Esophagus (tissue), 2 donors: Measurements from ENCODE around the gene PRUNE2. TPM values are rescaled to one million over a fixed set of nuclear protein-coding genes. Genes with fewer than 3 reads are reported as not detected.
"Not testable (repeated sequence)": the region's sequence is repeated elsewhere in the genome, so short reads cannot be mapped to it uniquely, and the experiment has no call there.

Experiments used
- H3K27ac ChIP-seq, 2 donors: one replicate each; pipeline ENCODE4 v1.5.1; 2013; ENCODE audit warnings: low read depth in 2 of 2, mild to moderate bottlenecking in 2 of 2, inconsistent platforms in 1 of 2, low read length in 1 of 2, moderate library complexity in 1 of 2
- H3K27me3 ChIP-seq, 2 donors: one replicate each; pipeline ENCODE4 v1.6.1; 2013; ENCODE audit warnings: low read length in 2 of 2, control low read depth in 1 of 2, mild to moderate bottlenecking in 1 of 2; ENCODE audit not compliant: insufficient read depth in 2 of 2, control insufficient read depth in 1 of 2
- H3K36me3 ChIP-seq, 2 donors: one replicate each; pipeline ENCODE4 v1.6.1; 2013; ENCODE audit warnings: low read length in 1 of 2; ENCODE audit not compliant: control insufficient read depth in 2 of 2, insufficient read depth in 2 of 2
- H3K4me1 ChIP-seq, 2 donors: one replicate each; pipeline ENCODE4 v1.6.1; 2013; ENCODE audit warnings: low read length in 1 of 2; ENCODE audit not compliant: control insufficient read depth in 2 of 2, insufficient read depth in 2 of 2
- H3K4me3 ChIP-seq, 2 donors: one replicate each; pipeline ENCODE4 v1.5.1; 2013; ENCODE audit warnings: low read length in 2 of 2, mild to moderate bottlenecking in 2 of 2, low read depth in 1 of 2, moderate library complexity in 1 of 2
- H3K9me3 ChIP-seq, 2 donors: one replicate each; pipeline ENCODE4 v1.6.1; 2013; ENCODE audit warnings: mild to moderate bottlenecking in 2 of 2, low read depth in 1 of 2, low read length in 1 of 2, moderate library complexity in 1 of 2; ENCODE audit not compliant: control insufficient read depth in 2 of 2, insufficient read depth in 1 of 2
- WGBS, 2 donors: extraction: QIAGEN DNeasy Blood & Tissue Kit; methylation state at CpG; one replicate each; pipeline ENCODE4 v1.1.7; 2013; 5-methylcytosine and 5-hydroxymethylcytosine counted together
- polyA plus RNA-seq, 2 donors: library from polyadenylated mRNA; stranded (reverse); fragments of 200-250 nt; gene quantifications; one replicate each; pipeline ENCODE4 v1.2.3, GENCODE V29; 2013
- donor health status: healthy with polysubstance abuse.
- donor health status: Bipolar disorder and iron deficiency.

Gene PRUNE2
- polyA plus RNA-seq, 2 donors, result 8.1 to 40.7 TPM

- Histone ChIP-seq H3K27ac (no peak overlapping the region), H3K27me3 (no peaks in the 10 kb centered on the region), H3K4me1 (peaks cover 0 to 4% of the 10 kb centered on the region in 2 donors), H3K36me3 (no peaks in the 10 kb centered on the region), H3K9me3 (no peaks in the 10 kb centered on the region), H3K4me3 (no peak overlapping the region)
- WGBS, 2 donors, result 37 to 42% methylated on average over 6 of the region's 6 CpGs
These were observed 146.2 kb downstream of the PRUNE2 start for GRCh38 chr9:76759732-76760131.

- Histone ChIP-seq H3K27ac (no peak overlapping the region), H3K9me3 (no peaks in the 10 kb centered on the region), H3K36me3 (no peaks in the 10 kb centered on the region), H3K4me1 (peaks cover 0 to 4% of the 10 kb centered on the region in 2 donors), H3K4me3 (no peak overlapping the region), H3K27me3 (no peaks in the 10 kb centered on the region)
- WGBS, 2 donors, result 66 to 67% methylated on average over 4 of the region's 4 CpGs
These were observed 147.4 kb downstream of the PRUNE2 start for GRCh38 chr9:76758476-76758875.

GRCh38 chr9:76756941-76757673 lies 148.8 kb downstream of the PRUNE2 start:
- H3K27me3 ChIP-seq, result no peaks in the 10 kb centered on the region
- WGBS, 2 donors, result 66 to 71% methylated on average over 3 of the region's 3 CpGs
- H3K27ac ChIP-seq, result no peak overlapping the region
- peaks cover 0 to 4% of the 10 kb centered on the region in 2 donors for H3K4me1 ChIP-seq
- H3K36me3 ChIP-seq, result no peaks in the 10 kb centered on the region
- no peaks in the 10 kb centered on the region for H3K9me3 ChIP-seq
- H3K4me3 ChIP-seq, result no peak overlapping the region

GRCh38 chr9:76756268-76756640 lies 149.7 kb downstream of the PRUNE2 start:
- Histone ChIP-seq H3K36me3 (no peaks in the 10 kb centered on the region), H3K9me3 (no peaks in the 10 kb centered on the region), H3K4me1 (peaks cover 0 to 4% of the 10 kb centered on the region in 2 donors), H3K27ac (no peak overlapping the region), H3K4me3 (no peak overlapping the region), H3K27me3 (no peaks in the 10 kb centered on the region)
- WGBS, 2 donors, result 51 to 56% methylated on average over 6 of the region's 6 CpGs

- no peak overlapping the region for H3K4me3 ChIP-seq
- no peaks in the 10 kb centered on the region for H3K9me3 ChIP-seq
- no peaks in the 10 kb centered on the region for H3K4me1 ChIP-seq
- H3K36me3 ChIP-seq, result no peaks in the 10 kb centered on the region
- H3K27me3 ChIP-seq, result no peaks in the 10 kb centered on the region
- 85 to 88% methylated on average over 3 of the region's 3 CpGs for WGBS, 2 donors
- H3K27ac ChIP-seq, result no peak overlapping the region
These were observed 154.9 kb downstream of the PRUNE2 start for GRCh38 chr9:76751001-76751400.

- Histone ChIP-seq H3K4me1 (no peaks in the 10 kb centered on the region), H3K4me3 (no peak overlapping the region), H3K36me3 (no peaks in the 10 kb centered on the region), H3K27ac (no peak overlapping the region), H3K27me3 (no peaks in the 10 kb centered on the region), H3K9me3 (peaks cover 0 to 4% of the 10 kb centered on the region in 2 donors)
- WGBS, 2 donors, result 48 to 57% methylated on average over 3 of the region's 3 CpGs
These were observed 161.6 kb downstream of the PRUNE2 start for GRCh38 chr9:76744336-76744735.

- Histone ChIP-seq H3K27me3 (no peaks in the 10 kb centered on the region), H3K9me3 (peaks cover 0 to 4% of the 10 kb centered on the region in 2 donors), H3K36me3 (no peaks in the 10 kb centered on the region), H3K4me3 (no peak overlapping the region), H3K4me1 (no peaks in the 10 kb centered on the region), H3K27ac (no peak overlapping the region)
- WGBS, 2 donors, result 29 to 42% methylated on average over 3 of the region's 3 CpGs
These were observed 162.0 kb downstream of the PRUNE2 start for GRCh38 chr9:76743931-76744330.

GRCh38 chr9:76742890-76743289 lies 163.0 kb downstream of the PRUNE2 start:
- not testable (repeated sequence) for H3K36me3 ChIP-seq, H3K4me3 ChIP-seq, H3K9me3 ChIP-seq, H3K4me1 ChIP-seq, H3K27ac ChIP-seq, H3K27me3 ChIP-seq
- 83 to 85% methylated on average over 4 of the region's 4 CpGs for WGBS, 2 donors

- H3K4me3 ChIP-seq, result no peak overlapping the region
- H3K4me1 ChIP-seq, result no peaks in the 10 kb centered on the region
- H3K9me3 ChIP-seq, result peaks cover 0 to 4% of the 10 kb centered on the region in 2 donors
- H3K27me3 ChIP-seq, result no peaks in the 10 kb centered on the region
- 72 to 78% methylated on average over 5 of the region's 5 CpGs for WGBS, 2 donors
- no peak overlapping the region for H3K27ac ChIP-seq
- H3K36me3 ChIP-seq, result no peaks in the 10 kb centered on the region
These were observed 164.4 kb downstream of the PRUNE2 start for GRCh38 chr9:76741524-76741923.

GRCh38 chr9:76738402-76738801 lies 167.5 kb downstream of the PRUNE2 start:
- no peak overlapping the region for H3K27ac ChIP-seq
- H3K27me3 ChIP-seq, result no peaks in the 10 kb centered on the region
- no peaks in the 10 kb centered on the region for H3K4me1 ChIP-seq
- H3K4me3 ChIP-seq, result no peak overlapping the region
- 57 to 58% methylated on average over 5 of the region's 5 CpGs for WGBS, 2 donors
- H3K9me3 ChIP-seq, result no peaks in the 10 kb centered on the region
- no peaks in the 10 kb centered on the region for H3K36me3 ChIP-seq
